Stimulated activated CD4-positive, alpha-beta T cell treated with anti-CD3 and anti-CD28 coated beads, Interleukin-15, amount 100 ng/mL, for 24 hours (primary cell): ENCODE measurements around the gene SLC24A3.
"Not testable (repeated sequence)": the region's sequence is repeated elsewhere in the genome, so short reads cannot be mapped to it uniquely, and the experiment has no call there.

ENCODE experiments used
- DNase-seq: peaks from one replicate; pipeline ENCODE4 v3.0.0-alpha.2; 2020

Gene SLC24A3

GRCh38 chr20:19727251-19727847 is 514.9 kb downstream of the SLC24A3 start:
- no peak for DNase-seq

- no peak for DNase-seq
These were observed 517.2 kb downstream of the SLC24A3 start for GRCh38 chr20:19729672-19730071.

GRCh38 chr20:19730706-19731105 is 518.3 kb downstream of the SLC24A3 start:
- DNase-seq: no peak

- no peak for DNase-seq
These were observed 522.4 kb downstream of the SLC24A3 start for GRCh38 chr20:19734811-19735210.

GRCh38 chr20:19735446-19735845 is 523.0 kb downstream of the SLC24A3 start:
- DNase-seq: peak; percentile 35

- DNase-seq: peak; percentile 11
These were observed 524.6 kb downstream of the SLC24A3 start for GRCh38 chr20:19737025-19737424.

GRCh38 chr20:19738951-19739350 is 526.5 kb downstream of the SLC24A3 start:
- DNase-seq: no peak

- DNase-seq: no peak
These were observed 526.9 kb downstream of the SLC24A3 start for GRCh38 chr20:19739351-19739750.

GRCh38 chr20:19740512-19740911 is 528.1 kb downstream of the SLC24A3 start:
- DNase-seq: no peak

GRCh38 chr20:19741924-19742323 is 529.5 kb downstream of the SLC24A3 start:
- DNase-seq: no peak

GRCh38 chr20:19742974-19743639 is 530.7 kb downstream of the SLC24A3 start:
- no peak for DNase-seq

GRCh38 chr20:19743640-19743995 is 531.2 kb downstream of the SLC24A3 start:
- no peak for DNase-seq

GRCh38 chr20:19745106-19745505 is 532.7 kb downstream of the SLC24A3 start:
- no peak for DNase-seq

GRCh38 chr20:19745584-19745983 is 533.1 kb downstream of the SLC24A3 start:
- DNase-seq: no peak

GRCh38 chr20:19746396-19746795 is 534.0 kb downstream of the SLC24A3 start:
- no peak for DNase-seq

GRCh38 chr20:19747903-19748302 is 535.5 kb downstream of the SLC24A3 start:
- DNase-seq: no peak

GRCh38 chr20:19748681-19749080 is 536.2 kb downstream of the SLC24A3 start:
- DNase-seq: no peak

GRCh38 chr20:19749618-19750071 is 537.2 kb downstream of the SLC24A3 start:
- no peak for DNase-seq

GRCh38 chr20:19750101-19750606 is 537.7 kb downstream of the SLC24A3 start:
- DNase-seq: no peak

GRCh38 chr20:19750907-19751636 is 538.6 kb downstream of the SLC24A3 start:
- no peak for DNase-seq

- DNase-seq: not testable (repeated sequence)
These were observed 541.8 kb downstream of the SLC24A3 start for GRCh38 chr20:19754201-19754600.

GRCh38 chr20:19756761-19757486 is 544.5 kb downstream of the SLC24A3 start:
- no peak for DNase-seq

GRCh38 chr20:19757487-19758132 is 545.2 kb downstream of the SLC24A3 start:
- DNase-seq: peak; percentile 29
